Measurements from ENCODE around the gene C19orf18. TPM values are rescaled to one million over a fixed set of nuclear protein-coding genes. Genes with fewer than 3 reads are reported as not detected.

The C19orf18 gene
- total and polyA plus RNA-seq, 2 donors (not counting 3 experiments of a cell fraction or from before 2014, with no cell fraction given): 0.08 to 0.64 TPM

DNA sequence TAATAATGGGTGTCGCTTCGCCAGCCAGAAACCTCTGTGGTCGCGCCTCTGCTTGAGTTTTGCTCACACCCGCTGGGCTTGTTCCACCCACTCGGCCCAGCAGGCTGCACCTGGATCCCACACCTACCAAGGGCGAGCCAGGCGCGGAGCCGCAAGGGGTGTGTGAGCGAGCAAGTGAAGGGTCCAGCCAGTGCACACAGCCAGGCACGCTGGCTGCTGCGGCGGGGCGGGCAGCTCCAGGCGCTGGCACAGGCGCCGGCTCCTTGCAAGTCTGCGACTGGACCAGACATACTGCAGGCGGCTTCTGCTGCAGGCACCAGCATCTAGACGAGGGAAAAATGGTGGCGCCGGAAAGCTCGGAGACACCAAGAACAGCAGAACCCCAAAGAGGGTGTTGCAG lies 25.0 kb downstream of the C19orf18 start:
- CTCF ChIA-PET: interaction anchor here (0.8 kb wide), 1 partner anchor 36 kb away, joined by 3 read pairs; no protein-coding TSS in a partner anchor

More for the DNA sequence above, 25.0 kb downstream of the C19orf18 start:
- dilution Hi-C loops (cut with MboI; ENCODE audit: extremely low pct_ligation_motif_present, low sequenced_read_pairs): no loop called here
- DNase-seq (ENCODE audit: low read depth, low spot score) (no peak), FAIRE-seq (no peak)
- POLR2A ChIA-PET: no interaction called here
- no peaks in the 10 kb centered on the region for H4K20me1 ChIP-seq (replicated peaks; ENCODE audit: control insufficient read depth, extremely low read depth, insufficient read depth, low read length)
- no peaks in the 10 kb centered on the region for H3K9me1 ChIP-seq (replicated peaks; ENCODE audit: control insufficient read depth, extremely low read depth, insufficient read depth, low read length)
- H3K9me3 ChIP-seq (replicated peaks; ENCODE audit: control insufficient read depth, insufficient read depth, low read length): no peaks in the 10 kb centered on the region
- H3K4me3 ChIP-seq (replicated peaks in 1 of 3; ENCODE audit: insufficient read depth in 1 of 3, low read depth in 1 of 3, low read length in 3 of 3): no peak overlapping the region
- no TSS peak for BruUV-seq (replicated peaks)
- no peaks in the 10 kb centered on the region for H3K36me3 ChIP-seq (ENCODE audit: control insufficient read depth in 2 of 2, extremely low read depth in 1 of 2, insufficient read depth in 2 of 2, low read length in 2 of 2)
- H3K9ac ChIP-seq (replicated peaks; ENCODE audit: extremely low read depth, insufficient read depth, low read length): no peak overlapping the region
- intact Hi-C loops (cut with micrococcal nuclease): loop anchor here (10.0 kb wide), 1 partner anchor 206 kb away; the partner anchor contains the start of gene ZNF329
- H3K4me2 ChIP-seq (ENCODE audit: insufficient read depth, low read length): no peak overlapping the region
- no peak overlapping the region for H3K27ac ChIP-seq (ENCODE audit: insufficient read depth, low read depth, low read length)
- TF ChIP-seq POLR2A (IDR thresholded peaks at IDR 0.05; ENCODE audit: low read depth, low read length): no peak
- TF ChIP-seq CTCF (IDR thresholded peaks at IDR 0.05; ENCODE audit: extremely low read depth in 1 of 2, insufficient read depth in 1 of 2, low read depth in 1 of 2, low read length in 2 of 2): no peak
- TF ChIP-seq JUN (IDR thresholded peaks at IDR 0.05; ENCODE audit: borderline replicate concordance, insufficient read depth, insufficient read length, low read depth): no peak
- TF ChIP-seq, protein P1, sequence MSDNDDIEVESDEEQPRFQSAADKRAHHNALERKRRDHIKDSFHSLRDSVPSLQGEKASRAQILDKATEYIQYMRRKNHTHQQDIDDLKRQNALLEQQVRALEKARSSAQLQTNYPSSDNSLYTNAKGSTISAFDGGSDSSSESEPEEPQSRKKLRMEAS (IDR thresholded peaks at IDR 0.05; ENCODE audit: insufficient read depth, insufficient read length): no peak
- TF ChIP-seq FOS (IDR thresholded peaks at IDR 0.05; ENCODE audit: borderline replicate concordance, insufficient read depth, low read length): no peak
- TF ChIP-seq GATA2 (IDR thresholded peaks at IDR 0.05; ENCODE audit: insufficient read depth, insufficient read length, low read depth, low read length): no peak
- H2AFZ ChIP-seq (ENCODE audit: low read depth, low read length): no peak overlapping the region
- peaks cover 5% of the 10 kb centered on the region for H3K4me1 ChIP-seq (ENCODE audit: control insufficient read depth, extremely low read depth, insufficient read depth, low read length)
- no peaks in the 10 kb centered on the region for H3K79me2 ChIP-seq (ENCODE audit: control insufficient read depth, insufficient read depth, low read length)
- no peaks in the 10 kb centered on the region for H3K27me3 ChIP-seq (ENCODE audit: control insufficient read depth in 2 of 2, insufficient read depth in 2 of 2, low read length in 2 of 2)

Measured in endothelial cell of umbilical vein (primary cell).